GM12865 (cell line): ENCODE data around the gene DCBLD2.
A peak's percentile ranks its signal among the peaks of the same experiment; 100 is the strongest.

Experiments used
- DNase-seq: peaks from one replicate; pipeline ENCODE4 v3.0.0; 2010; ENCODE audit warnings: low read depth
- H3K4me3 ChIP-seq: 2 replicates; pipeline ENCODE4 v1.5.1; 2011; ENCODE audit warnings: mild to moderate bottlenecking, low read depth, low read length, control low read depth
- TF ChIP-seq, protein P1 (sequence below): IDR thresholded peaks from 2 replicates; pipeline ENCODE4 v1.5.1; 2011; ENCODE audit warnings: low read length, control low read depth, low read depth, inconsistent platforms; ENCODE audit not compliant: insufficient read depth; ENCODE audit errors: missing control alignments

DCBLD2 gene

GRCh38 chr3:98817547-98818041 is 83.9 kb downstream of the DCBLD2 start:
- TF ChIP-seq, protein P1, sequence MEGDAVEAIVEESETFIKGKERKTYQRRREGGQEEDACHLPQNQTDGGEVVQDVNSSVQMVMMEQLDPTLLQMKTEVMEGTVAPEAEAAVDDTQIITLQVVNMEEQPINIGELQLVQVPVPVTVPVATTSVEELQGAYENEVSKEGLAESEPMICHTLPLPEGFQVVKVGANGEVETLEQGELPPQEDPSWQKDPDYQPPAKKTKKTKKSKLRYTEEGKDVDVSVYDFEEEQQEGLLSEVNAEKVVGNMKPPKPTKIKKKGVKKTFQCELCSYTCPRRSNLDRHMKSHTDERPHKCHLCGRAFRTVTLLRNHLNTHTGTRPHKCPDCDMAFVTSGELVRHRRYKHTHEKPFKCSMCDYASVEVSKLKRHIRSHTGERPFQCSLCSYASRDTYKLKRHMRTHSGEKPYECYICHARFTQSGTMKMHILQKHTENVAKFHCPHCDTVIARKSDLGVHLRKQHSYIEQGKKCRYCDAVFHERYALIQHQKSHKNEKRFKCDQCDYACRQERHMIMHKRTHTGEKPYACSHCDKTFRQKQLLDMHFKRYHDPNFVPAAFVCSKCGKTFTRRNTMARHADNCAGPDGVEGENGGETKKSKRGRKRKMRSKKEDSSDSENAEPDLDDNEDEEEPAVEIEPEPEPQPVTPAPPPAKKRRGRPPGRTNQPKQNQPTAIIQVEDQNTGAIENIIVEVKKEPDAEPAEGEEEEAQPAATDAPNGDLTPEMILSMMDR = peak; percentile 46
- peak; percentile 64 for DNase-seq
- H3K4me3 ChIP-seq = no peak overlapping the region

DNA sequence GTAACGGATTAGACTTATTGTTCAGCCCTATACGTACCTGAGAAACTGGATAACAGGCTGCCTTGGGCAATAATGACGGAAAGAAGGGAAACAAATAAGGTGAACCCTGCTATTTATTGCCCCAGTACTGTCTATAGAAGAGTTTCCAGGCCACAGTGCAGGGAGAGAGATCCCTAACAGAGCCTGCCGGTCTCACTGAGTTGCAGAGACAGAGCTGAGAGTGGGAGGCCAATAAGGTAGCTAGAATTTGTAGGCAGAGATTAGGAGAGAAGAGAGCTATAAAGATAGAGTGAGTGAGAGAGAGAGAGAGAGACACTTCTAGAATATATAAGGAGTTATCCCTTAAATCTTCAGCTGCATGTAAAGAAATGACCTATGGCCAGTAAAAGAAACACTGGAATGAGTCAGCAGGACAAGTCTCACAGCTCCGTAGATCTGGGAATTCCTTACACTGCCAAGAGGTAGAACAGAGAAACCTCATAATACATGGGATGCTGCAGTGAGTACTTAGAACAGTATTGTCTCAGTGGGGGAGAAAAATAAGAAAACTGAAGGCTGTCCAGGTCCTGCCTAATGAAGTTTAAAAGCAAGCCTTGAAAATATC is 86.6 kb downstream of the DCBLD2 start:
- H3K4me3 ChIP-seq = no peak overlapping the region
- TF ChIP-seq, protein P1 = no peak
- DNase-seq = no peak

GRCh38 chr3:98812851-98813374 is 88.6 kb downstream of the DCBLD2 start:
- no peak overlapping the region for H3K4me3 ChIP-seq
- TF ChIP-seq, protein P1 = peak; percentile 41
- peak; percentile 36 for DNase-seq

DNA sequence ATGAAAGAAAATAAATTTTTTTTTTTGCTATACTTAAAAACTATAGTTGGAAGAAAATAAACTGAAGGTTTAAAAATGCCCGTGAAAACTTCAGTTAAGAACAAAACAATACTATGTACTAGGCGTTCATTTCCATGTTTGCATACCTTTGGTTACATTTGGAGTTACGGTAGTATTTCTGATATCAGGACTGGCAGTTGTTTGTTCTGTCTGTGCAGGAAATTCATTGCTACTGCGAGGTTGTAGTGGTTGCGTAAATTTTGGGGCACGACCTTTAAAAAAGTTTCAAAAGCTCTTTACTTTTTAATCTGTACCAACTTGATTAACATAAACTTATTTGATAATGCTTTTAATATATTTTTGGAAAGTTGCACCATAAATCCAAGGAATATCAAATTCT is 90.4 kb downstream of the DCBLD2 start:
- no peak for DNase-seq
- H3K4me3 ChIP-seq = no peak overlapping the region
- TF ChIP-seq, protein P1 = no peak

GRCh38 chr3:98809557-98809956 is 91.9 kb downstream of the DCBLD2 start:
- TF ChIP-seq, protein P1 = no peak
- no peak for DNase-seq

GRCh38 chr3:98808071-98808470 is 93.4 kb downstream of the DCBLD2 start:
- no peak for DNase-seq
- TF ChIP-seq, protein P1 = no peak
- no peak overlapping the region for H3K4me3 ChIP-seq

More at GRCh38 chr3:98809557-98809956, 91.9 kb downstream of the DCBLD2 start:
- no peak overlapping the region for H3K4me3 ChIP-seq

GRCh38 chr3:98807561-98807960 is 93.9 kb downstream of the DCBLD2 start:
- no peak for DNase-seq
- H3K4me3 ChIP-seq = no peak overlapping the region
- TF ChIP-seq, protein P1 = no peak
